H1 (cell line): ENCODE data around the gene PPP1CB. TPM values are rescaled to one million over a fixed set of nuclear protein-coding genes. Genes with fewer than 3 reads are reported as not detected.

Experiments
- CTCF ChIA-PET: fragments of 300-600 bp; sonication (Branson Sonifier 250); formaldehyde crosslinking; loops from one replicate; lab custom pipeline; 2021; ENCODE audit not compliant: partially characterized antibody; lab: Charles Lee
- POLR2A ChIA-PET: fragments of 300-600 bp; sonication (Branson Sonifier 250); formaldehyde crosslinking; loops from one replicate; lab custom pipeline; 2021; ENCODE audit warnings: inconsistent platforms; ENCODE audit not compliant: partially characterized antibody; lab: Charles Lee
- DNase-seq, 2 experiments: peaks; one replicate each; pipeline versions ENCODE4 v3.0.0 to v3.0.0-alpha.2; 2010 to 2022; ENCODE audit warnings: low spot score in 2 of 2, low read depth in 1 of 2, mixed read lengths in 1 of 2
- FAIRE-seq: peaks from 2 replicates; lab custom pipeline; 2011; peaks lifted over from hg19 to GRCh38; lab: Jason Lieb, UNC
- H2AFZ ChIP-seq: 2 replicates; pipeline ENCODE4 v1.8.1; 2012; ENCODE audit warnings: low read length, inconsistent platforms
- H2AK5ac ChIP-seq: 2 replicates; pipeline ENCODE4 v1.6.1; 2013; ENCODE audit warnings: low read depth, low read length
- H2BK120ac ChIP-seq: replicated peaks from 2 replicates; pipeline ENCODE3; 2013; ENCODE audit warnings: low read depth, low read length, inconsistent platforms
- H2BK12ac ChIP-seq: 2 replicates; pipeline ENCODE4 v1.6.1; 2013; ENCODE audit warnings: low read depth, low read length
- H2BK15ac ChIP-seq: 2 replicates; pipeline ENCODE4 v1.6.1; 2013; ENCODE audit warnings: low read length
- H2BK20ac ChIP-seq: 2 replicates; pipeline ENCODE4 v1.6.1; 2013; ENCODE audit warnings: low read length
- H2BK5ac ChIP-seq: 2 replicates; pipeline ENCODE4 v1.6.1; 2013; ENCODE audit warnings: low read depth, low read length
- H3K14ac ChIP-seq: 2 replicates; pipeline ENCODE4 v1.6.1; 2013; ENCODE audit warnings: inconsistent platforms; ENCODE audit not compliant: insufficient read length
- H3K18ac ChIP-seq: 2 replicates; pipeline ENCODE4 v1.6.1; 2013; ENCODE audit warnings: low read length; ENCODE audit errors: extremely low read depth
- H3K23ac ChIP-seq: 2 replicates; pipeline ENCODE4 v1.6.1; 2013; ENCODE audit warnings: inconsistent platforms; ENCODE audit not compliant: insufficient read length
- H3K23me2 ChIP-seq: 2 replicates; pipeline ENCODE4 v1.6.1; 2013; ENCODE audit warnings: low read depth, low read length
- H3K27ac ChIP-seq: 2 replicates; pipeline ENCODE4 v1.6.1; 2011; ENCODE audit warnings: low read depth, low read length, inconsistent platforms
- H3K27me3 ChIP-seq, 4 experiments: replicated peaks in 1 of 4; 1 replicate in 1 of 4; 2 replicates in 3 of 4; pipeline versions ENCODE4 v1.6.1 to v1.8.1; 2011 to 2013; ENCODE audit warnings: low read length in 3 of 4, mild to moderate bottlenecking in 3 of 4, inconsistent platforms in 2 of 4, mixed read lengths in 2 of 4, moderate library complexity in 1 of 4; ENCODE audit not compliant: control insufficient read depth in 3 of 4, insufficient read depth in 3 of 4; ENCODE audit errors: extremely low read depth in 1 of 4
- H3K36me3 ChIP-seq, 4 experiments: 2 replicates each; pipeline versions ENCODE4 v1.6.1 to v1.8.1; 2011 to 2013; ENCODE audit warnings: mild to moderate bottlenecking in 4 of 4, low read length in 3 of 4, moderate library complexity in 2 of 4, control low read depth in 1 of 4, inconsistent platforms in 1 of 4; ENCODE audit not compliant: insufficient read depth in 4 of 4, control insufficient read depth in 2 of 4
- H3K4ac ChIP-seq: replicated peaks from 2 replicates; pipeline ENCODE3; 2013; ENCODE audit warnings: low read length, low read depth, mixed read lengths, inconsistent platforms; ENCODE audit not compliant: insufficient read length
- H3K4me1 ChIP-seq, 4 experiments: replicated peaks in 1 of 4; 1 replicate in 1 of 4; 2 replicates in 3 of 4; pipeline versions ENCODE4 v1.6.1 to v1.8.1; 2011 to 2013; ENCODE audit warnings: low read length in 3 of 4, inconsistent platforms in 2 of 4, mixed read lengths in 1 of 4; ENCODE audit not compliant: insufficient read depth in 4 of 4, control insufficient read depth in 3 of 4
- H3K4me2 ChIP-seq, 2 experiments: 2 replicates each; pipeline versions ENCODE4 v1.6.1 to v1.8.1; 2011 to 2013; ENCODE audit warnings: low read depth in 2 of 2, low read length in 2 of 2, control low read depth in 1 of 2, inconsistent platforms in 1 of 2, mild to moderate bottlenecking in 1 of 2; ENCODE audit not compliant: insufficient read depth in 1 of 2
- H3K4me3 ChIP-seq, 4 experiments: fragments of 200-600, 300-600 bp in 1 of 4; sonication (generic), shearing (Covaris generic), sonication (Bioruptor Twin) in 1 of 4; 2 replicates each; pipeline versions ENCODE4 v1.5.1 to v1.8.1; 2011 to 2016; ENCODE audit warnings: low read length in 4 of 4, low read depth in 3 of 4, control low read depth in 2 of 4, inconsistent platforms in 2 of 4, mild to moderate bottlenecking in 2 of 4, mixed read lengths in 1 of 4, moderate library complexity in 1 of 4; ENCODE audit not compliant: insufficient read depth in 2 of 4; ENCODE audit errors: extremely low read depth in 1 of 4
- H3K56ac ChIP-seq: replicated peaks from 2 replicates; pipeline ENCODE3; 2013; ENCODE audit warnings: low read depth, mild to moderate bottlenecking, mixed read lengths, low read length, inconsistent platforms; ENCODE audit not compliant: insufficient read length
- H3K79me1 ChIP-seq: 2 replicates; pipeline ENCODE4 v1.6.1; 2013; ENCODE audit warnings: low read depth, low read length, control low read depth
- H3K79me2 ChIP-seq, 2 experiments: 2 replicates each; pipeline versions ENCODE4 v1.6.1 to v1.8.1; 2012 to 2013; ENCODE audit warnings: low read length in 2 of 2, mild to moderate bottlenecking in 2 of 2, inconsistent platforms in 1 of 2; ENCODE audit not compliant: insufficient read depth in 2 of 2, control insufficient read depth in 1 of 2
- H3K9ac ChIP-seq, 4 experiments: replicated peaks in 1 of 4; 1 replicate in 1 of 4; 2 replicates in 3 of 4; pipeline versions ENCODE4 v1.6.1 to v1.8.1; 2011 to 2013; ENCODE audit warnings: low read depth in 3 of 4, low read length in 3 of 4, control low read depth in 2 of 4, mild to moderate bottlenecking in 2 of 4, moderate library complexity in 2 of 4, inconsistent platforms in 1 of 4; ENCODE audit errors: extremely low read depth in 1 of 4
- H3K9me3 ChIP-seq, 2 experiments: 2 replicates each; pipeline versions ENCODE4 v1.6.1 to v1.8.1; 2012 to 2013; ENCODE audit warnings: mild to moderate bottlenecking in 2 of 2, moderate library complexity in 2 of 2, control low read depth in 1 of 2, inconsistent platforms in 1 of 2, low read depth in 1 of 2, low read length in 1 of 2, mixed read lengths in 1 of 2; ENCODE audit not compliant: insufficient read depth in 2 of 2
- H4K20me1 ChIP-seq, 2 experiments: replicated peaks in 1 of 2; 2 replicates each; pipeline versions ENCODE3 to v1.8.1; 2011 to 2013; ENCODE audit warnings: inconsistent platforms in 2 of 2, low read length in 2 of 2, mild to moderate bottlenecking in 1 of 2; ENCODE audit not compliant: insufficient read depth in 2 of 2, control insufficient read depth in 1 of 2
- H4K5ac ChIP-seq: 2 replicates; pipeline ENCODE4 v1.6.1; 2013; ENCODE audit warnings: low read length, low read depth, mixed read lengths, inconsistent platforms; ENCODE audit not compliant: insufficient read length
- H4K8ac ChIP-seq: 2 replicates; pipeline ENCODE4 v1.8.0; 2013; ENCODE audit warnings: mild to moderate bottlenecking, moderate library complexity, low read length, inconsistent platforms; ENCODE audit not compliant: insufficient read depth; ENCODE audit errors: extremely low read depth
- H4K91ac ChIP-seq: replicated peaks from 2 replicates; pipeline ENCODE3; 2013; ENCODE audit warnings: low read length, mixed read lengths, inconsistent platforms; ENCODE audit not compliant: insufficient read length
- WGBS, 2 experiments: shearing (Covaris generic) in 1 of 2; methylation state at CpG; one replicate each; pipeline versions ENCODE4 v1.1.6 to v1.1.7; 2013 to 2015; ENCODE audit warnings: low lambda C conversion rate in 2 of 2, mixed read lengths in 2 of 2, inconsistent platforms in 1 of 2, low coverage in 1 of 2, missing lambda C conversion rate in 1 of 2; ENCODE audit not compliant: insufficient replicate concordance in 2 of 2, insufficient coverage in 1 of 2, insufficient read length in 1 of 2; ENCODE audit errors: extremely low coverage in 1 of 2, missing lambda C conversion rate in 1 of 2; 5-methylcytosine and 5-hydroxymethylcytosine counted together
- polyA plus RNA-seq, 7 experiments: library from polyadenylated mRNA; depleted of rRNA in 3 of 7; stranded (reverse) in 5 of 7; unstranded in 2 of 7; fragments of >200 nt in 5 of 7; fragments of 200-250 nt in 2 of 7; gene quantifications; 1 replicate in 5 of 7; 2 replicates in 1 of 7; 4 replicates in 1 of 7; pipeline versions ENCODE4 v1.2.1 to v1.2.3, GENCODE V29; 2011 to 2013; ENCODE audit warnings: missing spikeins in 2 of 7, mixed read lengths in 2 of 7
- total RNA-seq: library from RNA; stranded (reverse); fragmentation: NEBNext Ultra II Directional; extraction: Animal tissue kit (Norgen Biotek cat#: 25700); gene quantifications from 2 replicates; pipeline ENCODE4 v1.2.1, GENCODE V29; 2021

The PPP1CB gene
- total and polyA plus RNA-seq, 2 of the 8 experiments (the other 6 are each of a cell fraction or from before 2014, with no cell fraction given), result 30.7 to 158 TPM

DNA sequence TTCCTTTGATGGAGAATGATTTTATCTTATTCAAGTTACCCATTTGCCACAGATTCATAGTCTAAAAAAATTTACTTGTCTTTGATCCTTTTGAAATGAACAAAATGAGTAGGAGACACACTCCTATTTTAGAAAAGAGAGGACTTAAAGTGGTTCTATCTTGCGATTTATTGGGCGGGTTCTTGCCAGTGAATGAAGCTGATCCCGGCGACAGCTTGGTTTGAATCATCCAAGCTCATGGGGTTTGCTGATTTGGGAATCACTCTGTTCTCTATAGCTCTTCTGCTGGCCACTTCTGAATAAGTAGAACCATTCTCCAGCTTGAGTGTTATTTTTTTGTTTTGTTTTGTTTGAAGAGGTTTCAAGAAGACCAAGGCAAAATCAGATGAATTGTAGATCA is 25.5 kb upstream of the PPP1CB start:
- Histone ChIP-seq H2AK5ac (no peak overlapping the region), H3K4me3 (no peak overlapping the region), H3K56ac (no peak overlapping the region), H3K27ac (no peak overlapping the region), H3K9ac (no peak overlapping the region), H3K4me2 (no peak overlapping the region), H3K9me3 (no peaks in the 10 kb centered on the region), H3K79me2 (no peaks in the 10 kb centered on the region), H4K91ac (no peak overlapping the region), H3K4me1 (peaks cover 0 to 3% (median 0%) of the 10 kb centered on the region in 4 experiments; a peak in 1 of 7 replicates), H2BK20ac (no peak overlapping the region), H4K5ac (no peak overlapping the region), H3K18ac (no peak overlapping the region), H3K79me1 (no peaks in the 10 kb centered on the region), H2BK120ac (no peak overlapping the region), H3K27me3 (no peaks in the 10 kb centered on the region), H3K23me2 (no peaks in the 10 kb centered on the region), H3K23ac (no peak overlapping the region), H2BK15ac (no peak overlapping the region), H2BK5ac (no peak overlapping the region), H4K20me1 (peaks cover 0 to 1% of the 10 kb centered on the region in 2 experiments), H2AFZ (no peak overlapping the region), H3K4ac (no peak overlapping the region), H3K14ac (no peak overlapping the region), H3K36me3 (no peaks in the 10 kb centered on the region), H2BK12ac (no peak overlapping the region), H4K8ac (no peak overlapping the region)
- 96% methylated on average over 4 of the region's 4 CpGs; no CpG with 5 or more reads in 1 of the 2 experiments for WGBS, 2 experiments
- no peak for FAIRE-seq
- ChIA-PET CTCF (interaction anchor here (1.6 to 2.4 kb wide), 2 partner anchors 19 to 62 kb away, joined by 3 to 5 read pairs; no protein-coding TSS in a partner anchor), POLR2A (interaction anchor here (2.0 kb wide), 1 partner anchor 26 kb away, joined by 10 read pairs; the partner anchor contains the start of gene PPP1CB)
- no peak for DNase-seq
